Measurements from ENCODE around the gene CDH22.

Gene CDH22

DNA sequence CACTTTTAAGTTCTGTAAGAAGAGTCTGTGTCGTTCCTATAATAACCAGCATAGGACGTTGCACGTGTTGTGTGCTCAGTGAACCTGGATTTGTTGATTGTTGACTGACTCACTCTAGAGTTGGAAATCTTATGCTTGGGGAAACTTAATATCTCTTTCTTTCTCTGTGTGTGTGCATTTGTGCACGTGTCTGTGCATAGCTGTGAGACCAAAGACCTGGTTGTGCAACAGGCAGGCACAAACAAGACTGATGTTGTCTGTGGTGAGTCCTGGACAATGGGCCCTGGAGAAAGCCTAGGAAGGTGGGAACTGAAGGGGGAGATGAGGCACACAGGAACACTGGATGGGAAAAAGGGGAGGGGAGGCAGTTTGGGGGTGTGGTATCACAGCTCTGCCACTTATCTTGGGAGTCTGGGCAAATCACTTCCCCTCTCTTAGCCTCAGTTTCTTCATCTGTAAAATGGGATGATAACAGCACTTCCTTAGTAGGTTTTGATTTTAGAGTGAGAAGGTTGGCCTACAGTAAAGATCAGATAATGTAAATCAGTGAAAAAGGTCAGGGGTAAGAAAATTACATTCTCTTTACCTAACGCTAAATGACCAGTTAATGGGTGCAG, 181.8 kb downstream of the CDH22 start:
- Mint-ChIP-seq H3K36me3 (ENCODE audit: low read depth) (no peaks in the 10 kb centered on the region), H3K4me3 (no peak overlapping the region), H3K27ac (no peak overlapping the region), H3K9me3 (no peaks in the 10 kb centered on the region), H3K27me3 (ENCODE audit: low read depth) (peaks cover 16% of the 10 kb centered on the region), H3K4me1 (ENCODE audit: low read depth) (peaks cover 4% of the 10 kb centered on the region)

Data from T-helper 1 cell treated with Interleukin-12 subunit alpha and Interleukin-12 subunit beta and Interleukin-4 antibody, amounts not matched to agents 30 μg/mL and 1 μg/mL, for 36 hours (primary cell).